Measurements from ENCODE around the gene CRTC3.
A peak's percentile ranks its signal among the peaks of the same experiment; 100 is the strongest.
"Not testable (repeated sequence)": the region's sequence is repeated elsewhere in the genome, so short reads cannot be mapped to it uniquely, and the experiment has no call there.

Gene CRTC3

DNA sequence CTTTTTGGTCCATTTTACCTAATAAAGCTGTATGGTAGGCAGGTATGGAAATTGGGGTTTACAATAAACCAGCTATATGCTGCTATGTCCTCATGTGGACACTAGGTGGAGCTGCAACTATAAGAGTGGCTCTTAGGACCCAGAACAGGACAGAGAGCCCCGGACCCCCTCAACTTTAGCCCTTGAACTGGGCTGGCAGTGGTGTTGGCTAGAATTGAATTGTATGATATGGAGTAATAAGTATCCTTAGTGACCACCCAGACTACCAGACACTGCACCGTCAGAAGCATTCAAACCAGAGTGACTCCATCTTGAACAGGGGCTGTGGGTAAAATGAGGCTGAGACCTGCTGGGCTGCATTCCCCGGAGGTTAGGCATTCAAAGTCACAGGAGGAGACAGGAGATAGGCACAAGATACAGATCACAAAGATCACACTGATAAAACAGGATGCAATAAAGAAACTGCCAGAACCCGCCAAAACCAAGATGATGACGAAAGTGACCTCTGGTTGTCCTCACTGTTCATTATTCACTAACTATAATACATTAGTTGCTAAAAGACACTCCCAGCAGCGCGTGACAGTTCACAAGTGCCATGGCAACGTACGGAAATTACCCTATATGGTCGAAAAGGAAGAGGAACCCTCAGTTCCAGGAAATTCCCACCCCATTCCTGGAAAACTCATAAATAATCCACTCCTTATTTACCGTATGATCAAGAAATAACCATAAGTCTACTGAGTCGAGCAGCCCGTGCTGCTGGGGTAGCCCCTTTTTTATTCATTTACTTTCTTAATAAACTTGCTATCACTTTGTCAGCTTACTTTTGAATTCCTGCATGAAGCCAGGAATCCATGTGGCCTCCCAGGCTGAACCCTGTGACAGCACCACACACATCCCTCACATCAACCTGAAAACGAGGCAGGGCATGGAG lies 118.7 kb downstream of the CRTC3 start:
- H3K27ac Mint-ChIP-seq: peak overlapping the region; percentile 99
- H3K36me3 Mint-ChIP-seq: peaks cover 22% of the 10 kb centered on the region
- H3K4me1 Mint-ChIP-seq: peaks cover 38% of the 10 kb centered on the region
- H3K4me3 Mint-ChIP-seq: peak overlapping the region; percentile 75
- H3K9me3 Mint-ChIP-seq: no peaks in the 10 kb centered on the region
- ATAC-seq (peak; percentile 91), DNase-seq (ENCODE audit: low spot score in 2 of 2) (peak; percentile 49 to 81)

DNA sequence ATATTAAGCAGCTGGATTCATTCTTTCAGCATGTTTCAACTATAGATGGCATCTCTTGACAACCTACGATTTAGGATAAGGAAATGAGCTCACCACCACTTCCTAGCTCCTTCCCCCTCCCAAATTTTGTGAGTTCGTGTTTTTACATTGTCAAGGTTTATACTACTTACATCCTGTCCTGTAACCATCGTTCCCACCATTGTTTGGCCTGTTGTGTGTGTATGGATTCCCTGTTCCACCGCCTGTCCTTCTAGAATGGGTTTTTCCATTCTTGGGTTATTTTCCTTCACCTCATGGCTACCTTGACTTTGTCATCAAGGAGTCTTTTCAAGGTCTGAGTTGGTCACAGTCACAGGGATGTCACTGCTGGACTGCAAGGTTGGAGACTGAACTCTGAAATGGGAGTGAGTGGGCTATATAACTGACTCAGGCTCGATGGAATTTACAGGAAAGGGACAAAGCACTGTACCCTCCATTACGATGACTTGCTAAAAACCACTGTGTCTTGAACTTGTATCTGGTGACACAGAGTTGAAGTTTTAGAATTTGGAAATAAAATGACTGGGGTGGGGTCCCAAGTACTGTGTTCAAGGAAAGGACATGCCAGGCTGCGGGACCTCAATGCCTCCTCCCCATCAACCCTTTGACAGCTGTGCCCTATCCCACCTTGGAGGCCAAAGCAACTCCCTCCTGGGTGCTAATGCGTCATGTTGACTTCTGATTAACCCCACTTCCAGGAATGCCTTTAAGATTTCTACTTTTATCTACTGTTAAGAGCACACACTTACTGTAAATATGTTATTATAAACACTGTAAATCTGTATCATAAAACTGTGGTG lies 120.6 kb downstream of the CRTC3 start:
- ATAC-seq (no peak), DNase-seq (ENCODE audit: low spot score in 2 of 2) (no peak)
- H3K27ac Mint-ChIP-seq: peak overlapping the region; percentile 43
- peaks cover 19% of the 10 kb centered on the region for H3K36me3 Mint-ChIP-seq
- H3K4me3 Mint-ChIP-seq: no peak overlapping the region
- H3K9me3 Mint-ChIP-seq: no peaks in the 10 kb centered on the region
- H3K4me1 Mint-ChIP-seq: peaks cover 47% of the 10 kb centered on the region

DNA sequence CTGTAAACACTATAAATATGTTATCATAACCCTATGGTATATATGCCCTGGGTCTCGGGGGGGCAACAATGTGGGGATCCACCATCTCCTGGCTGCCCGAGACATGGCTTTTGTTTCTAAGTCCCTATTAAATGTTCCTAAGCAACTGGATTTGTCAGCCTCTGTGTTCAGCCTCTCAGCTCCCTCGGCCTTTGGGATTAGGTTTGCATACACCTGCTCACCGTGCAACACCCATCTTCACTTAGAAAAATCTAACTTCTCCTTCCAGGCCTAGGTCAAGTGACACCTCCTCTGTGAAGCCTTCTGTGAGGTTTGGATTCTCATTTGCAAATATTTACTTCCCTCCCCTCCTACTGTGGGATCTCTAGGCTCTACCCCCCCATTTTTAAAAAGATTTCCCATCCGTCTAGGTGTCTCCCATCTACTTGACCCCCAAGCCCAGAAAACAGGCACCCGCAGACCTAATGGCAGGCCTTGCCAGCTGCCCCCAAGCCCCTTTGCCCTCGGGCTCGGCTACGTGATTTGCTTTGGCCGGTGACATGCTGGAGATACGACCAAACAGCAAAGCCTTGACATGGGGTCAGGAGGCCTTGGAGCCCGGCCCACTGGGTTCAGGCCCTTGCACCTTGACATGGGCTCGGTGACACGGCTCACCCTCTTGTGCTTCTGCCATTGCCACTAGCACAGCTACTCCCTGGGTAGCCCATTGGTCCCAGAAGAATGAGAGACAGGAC lies 121.4 kb downstream of the CRTC3 start:
- ATAC-seq (no peak), DNase-seq (ENCODE audit: low spot score in 2 of 2) (no peak)
- Mint-ChIP-seq H3K4me1 (peaks cover 42% of the 10 kb centered on the region), H3K36me3 (peaks cover 19% of the 10 kb centered on the region), H3K4me3 (no peak overlapping the region), H3K27ac (peak overlapping the region; percentile 43), H3K9me3 (no peaks in the 10 kb centered on the region)

DNA sequence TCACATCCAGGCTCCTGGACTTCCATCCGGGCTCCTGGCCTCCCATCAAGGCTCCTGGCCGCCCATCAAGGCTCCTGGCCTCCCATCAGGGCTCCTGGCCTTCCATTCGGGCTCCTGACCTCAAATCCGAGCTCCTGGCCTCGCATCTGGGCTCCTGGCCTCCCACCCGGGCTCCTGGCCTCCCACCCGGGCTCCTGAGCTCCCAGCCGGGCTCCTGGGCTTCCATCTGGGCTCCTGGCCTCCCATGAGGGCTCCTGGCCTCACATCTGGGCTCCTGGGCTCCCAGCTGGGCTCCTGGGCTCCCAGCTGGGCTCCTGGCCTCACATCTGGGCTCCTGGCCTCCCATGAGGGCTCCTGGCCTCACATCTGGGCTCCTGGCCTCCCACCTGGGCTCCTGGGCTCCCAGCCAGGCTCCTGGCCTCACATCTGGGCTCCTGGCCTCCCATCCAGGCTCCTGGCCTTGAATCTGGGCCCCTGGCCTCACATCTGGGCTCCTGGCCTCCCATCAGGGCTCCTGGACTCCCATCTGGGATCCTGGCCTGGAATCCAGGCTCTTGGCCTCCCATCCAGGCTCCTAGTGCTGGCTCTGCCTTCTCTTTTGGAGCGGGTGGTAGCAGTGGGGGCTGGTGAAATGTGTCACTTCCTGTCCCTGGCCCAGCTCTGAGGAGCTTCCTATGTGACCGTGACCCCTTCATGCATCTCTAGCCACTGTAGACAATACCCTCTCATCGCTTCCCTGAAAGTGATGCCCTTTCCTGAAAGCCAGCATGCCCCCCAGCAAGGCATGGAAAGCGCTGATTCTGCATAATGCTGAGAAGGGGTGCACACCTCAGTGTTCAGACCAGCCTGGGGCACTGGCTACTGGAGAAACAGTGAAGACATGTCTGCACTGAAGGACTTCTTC lies 124.8 kb downstream of the CRTC3 start:
- peak; percentile 77 for ATAC-seq
- peak overlapping the region; percentile 70 for H3K27ac Mint-ChIP-seq
- no peaks in the 10 kb centered on the region for H3K9me3 Mint-ChIP-seq
- H3K4me1 Mint-ChIP-seq: peaks cover 48% of the 10 kb centered on the region
- peaks cover 9% of the 10 kb centered on the region for H3K36me3 Mint-ChIP-seq
- no peak overlapping the region for H3K4me3 Mint-ChIP-seq
- no peak for DNase-seq (ENCODE audit: low spot score in 2 of 2)

DNA sequence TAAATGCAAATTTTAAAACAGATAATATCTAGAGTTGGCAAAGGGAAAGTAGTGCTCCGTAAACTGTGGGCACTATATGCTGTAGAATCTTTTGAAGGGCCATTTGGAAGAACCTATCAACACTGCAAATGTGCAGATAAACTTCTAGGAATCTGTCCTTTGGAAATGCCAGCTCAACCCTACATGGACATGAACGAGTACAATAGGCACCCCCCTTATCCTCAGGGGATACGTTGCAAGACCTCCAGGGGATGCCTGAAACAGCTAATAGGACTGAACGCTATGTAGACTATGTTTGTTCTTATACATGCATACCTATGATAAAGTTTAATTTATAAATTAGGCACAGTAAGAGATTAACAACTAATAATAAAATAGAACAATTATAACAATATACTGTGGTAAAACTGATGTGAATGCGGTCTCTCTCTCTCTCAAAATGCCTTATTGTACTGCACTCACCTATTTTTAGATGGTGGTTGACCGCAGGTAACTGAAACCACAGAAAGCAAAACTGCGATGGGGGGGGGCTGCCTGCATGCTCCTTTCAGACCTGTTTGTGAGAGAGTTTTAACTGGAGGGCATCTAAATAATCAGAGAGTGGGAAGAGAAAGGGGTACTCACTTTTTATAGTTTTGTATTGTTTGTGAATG lies 127.9 kb downstream of the CRTC3 start:
- ATAC-seq: peak; percentile 51
- H3K36me3 Mint-ChIP-seq; H3K9me3 Mint-ChIP-seq; DNase-seq (ENCODE audit: low spot score in 2 of 2): not testable (repeated sequence)
- H3K4me1 Mint-ChIP-seq: peaks cover 65% of the 10 kb centered on the region
- H3K27ac Mint-ChIP-seq: peak overlapping the region; percentile 35
- H3K4me3 Mint-ChIP-seq: peak overlapping the region; percentile 26

DNA sequence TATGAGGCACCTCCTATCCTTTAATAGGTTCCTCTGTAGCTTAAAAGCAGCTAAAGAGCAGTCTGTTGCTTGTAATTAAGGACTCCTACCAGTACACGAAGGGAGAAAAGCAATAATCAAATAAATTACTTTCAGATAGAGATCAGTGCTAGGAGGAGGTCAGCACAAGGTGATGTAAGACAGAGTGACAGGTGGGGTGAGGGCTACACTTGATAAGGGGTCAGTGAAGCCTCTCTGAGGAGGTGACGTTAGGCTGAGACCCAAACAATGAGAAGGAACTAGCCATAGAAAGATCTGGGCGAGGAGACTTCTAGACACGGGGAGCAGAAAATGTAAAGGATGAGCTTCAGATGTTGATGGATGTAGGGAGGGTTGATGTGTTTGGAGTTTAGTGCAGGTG lies 129.8 kb downstream of the CRTC3 start:
- H3K36me3 Mint-ChIP-seq: peaks cover 6% of the 10 kb centered on the region
- no peak overlapping the region for H3K4me3 Mint-ChIP-seq
- no peaks in the 10 kb centered on the region for H3K9me3 Mint-ChIP-seq
- no peak overlapping the region for H3K27ac Mint-ChIP-seq
- ATAC-seq: no peak
- H3K4me1 Mint-ChIP-seq: peaks cover 74% of the 10 kb centered on the region
- no peak for DNase-seq (ENCODE audit: low spot score in 2 of 2)

DNA sequence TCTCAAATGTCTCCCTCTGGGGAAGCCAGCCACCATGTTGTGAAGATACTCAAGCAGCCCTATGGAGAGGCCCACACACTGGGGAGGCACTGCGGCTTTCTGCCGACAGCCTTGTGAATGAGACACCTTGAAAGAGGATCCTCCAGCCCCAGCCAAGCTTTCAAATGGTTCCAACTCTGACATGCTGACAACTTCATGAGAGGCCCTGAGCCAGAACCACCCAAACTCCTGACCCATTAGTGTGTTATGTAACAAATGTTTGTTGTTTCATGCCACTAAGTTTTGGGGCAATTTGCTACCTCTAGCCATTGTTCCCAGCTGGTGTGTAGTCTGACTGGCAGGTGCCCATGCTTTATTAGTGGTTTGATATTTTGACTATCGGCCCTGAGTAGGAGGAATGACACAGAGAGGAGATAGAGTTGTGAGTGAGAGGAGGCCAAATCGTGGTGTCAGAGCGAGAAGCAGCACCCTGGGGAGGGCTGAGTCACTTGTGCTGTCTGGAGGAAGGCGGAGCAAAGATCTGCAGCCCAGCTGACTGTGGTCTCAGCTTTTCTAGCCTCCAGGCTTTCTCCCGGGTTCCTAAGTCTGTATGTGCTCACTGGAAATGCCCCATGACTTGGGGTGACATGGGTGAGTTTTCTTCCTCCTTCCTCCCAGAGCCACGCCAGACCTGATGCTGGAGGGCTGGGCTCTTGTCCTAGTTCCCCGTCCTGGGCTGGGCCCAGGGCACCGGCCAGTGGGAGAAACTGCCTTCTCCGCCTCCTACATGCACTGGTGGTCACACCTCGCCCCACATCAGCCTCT lies 130.7 kb downstream of the CRTC3 start:
- DNase-seq (ENCODE audit: low spot score in 2 of 2): peak; percentile 46 to 80
- H3K27ac Mint-ChIP-seq: no peak overlapping the region
- ATAC-seq: peak; percentile 98

DNA sequence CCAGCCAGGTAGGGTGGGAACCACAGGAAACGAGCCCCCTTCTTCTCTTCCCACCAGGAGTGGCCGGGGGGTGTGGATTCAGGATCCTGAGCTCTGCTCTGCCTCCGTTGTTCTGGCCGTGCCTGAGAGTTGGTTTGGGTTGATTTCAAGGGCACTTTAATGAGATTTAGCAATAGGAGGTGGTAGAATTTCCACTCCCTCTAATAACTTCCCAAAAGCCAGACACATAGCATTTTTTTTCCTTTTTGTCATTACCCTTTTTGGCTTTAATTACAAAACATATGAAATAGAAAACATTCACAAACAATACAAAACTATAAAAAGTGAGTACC lies 131.2 kb downstream of the CRTC3 start:
- H3K9me3 Mint-ChIP-seq: not testable (repeated sequence)
- Mint-ChIP-seq H3K27ac (peak overlapping the region; percentile 72), H3K4me3 (peak overlapping the region; percentile 73)

More for the DNA sequence above, 130.7 kb downstream of the CRTC3 start:
- Mint-ChIP-seq H3K4me3 (peak overlapping the region; percentile 73), H3K4me1 (peaks cover 69% of the 10 kb centered on the region), H3K9me3 (no peaks in the 10 kb centered on the region), H3K36me3 (peaks cover 6% of the 10 kb centered on the region)

DNA sequence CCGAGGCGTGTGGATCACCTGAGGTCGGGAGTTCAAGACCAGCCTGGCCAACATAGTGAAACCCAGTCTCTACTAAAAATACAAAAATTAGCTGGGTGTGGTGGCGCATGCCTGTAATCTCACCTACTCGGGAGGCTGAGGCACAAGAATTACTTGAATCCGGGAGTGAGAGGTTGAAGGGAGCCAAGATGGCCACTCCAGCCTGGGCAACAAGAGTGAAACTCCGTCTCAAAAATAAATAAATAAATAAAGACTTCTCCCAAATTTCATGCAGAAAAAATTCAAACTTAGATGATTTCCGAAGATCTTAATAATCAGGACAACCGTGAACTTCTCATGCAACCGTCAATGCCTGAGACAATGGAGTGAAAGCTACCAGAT lies 134.3 kb downstream of the CRTC3 start:
- Mint-ChIP-seq H3K4me1 (peaks cover 54% of the 10 kb centered on the region), H3K4me3 (peak overlapping the region; percentile 81)
- not testable (repeated sequence) for H3K36me3 Mint-ChIP-seq; ATAC-seq; H3K9me3 Mint-ChIP-seq; DNase-seq (ENCODE audit: low spot score in 2 of 2); H3K27ac Mint-ChIP-seq

More for the DNA sequence above, 131.2 kb downstream of the CRTC3 start:
- not testable (repeated sequence) for DNase-seq (ENCODE audit: low spot score in 2 of 2); H3K36me3 Mint-ChIP-seq
- H3K4me1 Mint-ChIP-seq: peaks cover 69% of the 10 kb centered on the region
- ATAC-seq: peak; percentile 2

DNA sequence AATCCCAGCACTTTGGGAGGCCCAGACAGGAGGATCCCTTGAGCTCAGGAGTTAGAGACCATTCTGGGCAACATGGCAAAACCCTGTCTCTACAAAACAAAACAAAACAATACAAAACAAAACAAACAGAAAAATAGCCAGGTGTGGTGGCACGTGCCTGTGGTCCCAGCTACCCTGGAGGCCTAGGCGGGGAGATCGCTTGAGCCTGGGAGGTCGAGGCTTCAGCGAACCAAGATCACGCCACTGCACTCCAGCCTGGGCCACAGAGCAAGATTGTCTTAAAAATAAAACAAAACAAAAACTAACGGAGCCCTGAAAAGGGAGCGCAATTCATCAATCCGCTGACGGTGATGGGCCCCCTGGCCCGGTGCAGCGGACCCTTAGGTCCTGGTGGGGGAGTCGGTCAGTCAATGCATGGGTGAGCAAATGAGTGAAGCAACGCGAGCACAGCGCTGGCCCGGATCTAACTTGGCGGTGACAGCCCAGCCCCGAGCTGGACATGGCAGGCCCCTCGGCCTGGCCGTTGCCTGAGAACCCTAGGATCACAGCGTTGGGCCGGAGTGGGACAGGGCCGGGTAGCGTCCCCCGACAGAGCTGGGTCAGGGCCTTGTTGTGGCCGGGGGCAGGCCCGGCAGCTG lies 135.0 kb downstream of the CRTC3 start:
- no peak overlapping the region for H3K27ac Mint-ChIP-seq
- H3K4me3 Mint-ChIP-seq: peak overlapping the region; percentile 81
- ATAC-seq (no peak), DNase-seq (ENCODE audit: low spot score in 2 of 2) (no peak)
- H3K36me3 Mint-ChIP-seq: no peaks in the 10 kb centered on the region
- no peaks in the 10 kb centered on the region for H3K9me3 Mint-ChIP-seq
- peaks cover 47% of the 10 kb centered on the region for H3K4me1 Mint-ChIP-seq

DNA sequence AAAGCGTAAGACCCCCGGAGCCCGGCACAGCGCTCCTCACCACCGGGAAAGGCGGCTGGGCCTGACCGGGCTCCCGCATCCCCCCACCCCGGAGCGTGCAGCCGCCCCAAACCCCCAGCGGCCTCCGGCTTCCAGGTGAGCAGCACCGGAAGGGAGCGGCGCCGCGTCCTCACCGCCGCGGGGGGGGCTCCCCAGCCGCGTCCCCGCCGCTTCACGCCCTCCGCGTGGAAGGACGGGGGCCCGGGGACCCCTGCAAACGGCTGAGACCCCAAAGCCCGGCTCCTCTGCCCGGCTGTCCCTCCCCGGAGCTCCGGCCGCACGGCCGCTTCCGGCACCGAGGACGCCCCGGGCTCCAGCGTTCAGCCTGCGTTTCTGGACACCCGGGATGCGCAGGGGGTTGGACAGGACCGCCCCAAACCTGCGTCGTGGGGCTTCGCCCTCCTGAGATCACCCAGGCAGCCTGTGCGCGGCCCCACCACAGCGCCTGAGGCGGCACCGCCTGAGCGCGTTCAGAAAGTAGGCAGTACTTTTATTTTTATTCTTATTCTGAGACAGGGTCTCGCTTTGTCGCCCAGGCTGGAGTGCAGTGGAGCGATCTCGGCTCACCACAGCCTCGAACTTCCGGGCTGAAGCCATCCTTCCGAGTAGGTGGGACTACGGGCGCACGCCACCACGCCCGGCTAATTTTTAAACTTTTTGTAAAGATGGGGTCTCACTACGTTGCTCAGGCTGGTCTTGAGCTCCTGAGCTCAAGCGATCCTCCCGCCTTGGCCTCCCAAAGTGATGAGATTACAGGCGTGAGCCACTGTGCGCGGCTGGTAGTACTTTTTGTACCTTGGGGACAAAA lies 135.8 kb downstream of the CRTC3 start:
- ATAC-seq (peak; percentile 84), DNase-seq (ENCODE audit: low spot score in 2 of 2) (peak; percentile 40 to 82)
- Mint-ChIP-seq H3K9me3 (no peaks in the 10 kb centered on the region), H3K4me3 (peak overlapping the region; percentile 81), H3K36me3 (no peaks in the 10 kb centered on the region), H3K27ac (peak overlapping the region; percentile 92), H3K4me1 (peaks cover 40% of the 10 kb centered on the region)

DNA sequence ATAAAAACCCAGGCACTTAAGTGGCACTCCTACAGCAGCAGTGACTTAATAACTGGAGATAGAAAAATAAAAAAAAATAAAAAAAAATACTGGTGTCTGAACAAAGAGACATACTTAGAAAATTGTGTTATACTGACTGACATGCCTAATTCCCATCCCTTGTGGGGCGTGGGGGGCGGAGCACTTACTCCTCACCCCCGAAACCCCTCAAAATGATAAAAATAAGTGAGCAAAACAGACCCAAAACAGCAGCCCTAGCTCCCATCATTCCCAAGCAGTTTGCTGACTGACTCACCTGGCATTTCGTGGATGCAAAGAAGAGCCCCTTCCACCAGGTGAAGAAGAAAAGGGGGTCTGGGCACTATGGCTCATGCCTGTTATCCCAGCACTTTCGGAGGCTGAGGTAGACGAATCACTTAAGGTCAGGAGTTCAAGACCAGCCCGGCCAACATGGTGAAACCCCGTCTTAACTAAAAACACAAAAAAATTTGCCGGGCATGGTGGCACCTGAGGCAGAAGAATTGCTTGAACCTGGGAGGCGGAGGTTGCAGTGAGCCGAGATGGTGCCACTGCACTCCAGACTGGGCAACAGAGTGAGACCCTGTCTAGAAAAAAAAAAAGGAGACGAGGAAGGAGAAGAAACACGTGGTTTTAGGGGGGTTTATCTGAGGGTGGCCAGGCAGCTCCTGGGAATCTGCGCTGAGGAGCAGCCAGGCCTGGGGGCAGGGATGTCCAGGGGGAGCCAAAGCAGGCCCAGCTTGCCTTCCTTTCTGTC lies 136.6 kb downstream of the CRTC3 start:
- Mint-ChIP-seq H3K9me3 (no peaks in the 10 kb centered on the region), H3K36me3 (no peaks in the 10 kb centered on the region), H3K27ac (peak overlapping the region; percentile 92), H3K4me1 (peaks cover 32% of the 10 kb centered on the region), H3K4me3 (peak overlapping the region; percentile 81)
- DNase-seq (ENCODE audit: low spot score in 2 of 2) (no peak), ATAC-seq (no peak)
